Measurements from ENCODE around the gene TUSC2.

- TF ChIP-seq CTCF (conservative IDR thresholded peaks at IDR 0.05; ENCODE audit: low read length) (no peak), EZH2phosphoT487 (IDR thresholded peaks at IDR 0.05; ENCODE audit: borderline replicate concordance) (no peak)
These were observed 37.2 kb upstream of the TUSC2 start for GRCh38 chr3:50365080-50365841.
